Lower lobe of right lung (tissue), 2 donors: ENCODE measurements around the gene GALNS. TPM values are rescaled to one million over a fixed set of nuclear protein-coding genes. Genes with fewer than 3 reads are reported as not detected.

Experiments used
- ATAC-seq, 2 donors: fragments of 200-7000 bp; cut with Tn5 transposase; one replicate each; pipeline ENCODE4 v1.9.1; 2020 to 2022; ENCODE audit warnings: mild to moderate bottlenecking in 2 of 2, moderate library complexity in 2 of 2
- DNase-seq: peaks from one replicate; pipeline ENCODE4 v3.0.0-alpha.2; 2020
- H3K27ac ChIP-seq: fragments of 200-600 bp; one replicate; pipeline ENCODE4 v1.8.0; 2022
- H3K27me3 ChIP-seq: fragments of 200-600 bp; one replicate; pipeline ENCODE4 v1.8.0; 2022; ENCODE audit warnings: low read depth
- H3K36me3 ChIP-seq: fragments of 200-600 bp; one replicate; pipeline ENCODE4 v1.8.0; 2022; ENCODE audit warnings: mild to moderate bottlenecking
- H3K4me1 ChIP-seq: fragments of 200-600 bp; one replicate; pipeline ENCODE4 v1.8.0; 2022
- H3K4me3 ChIP-seq: fragments of 200-600 bp; one replicate; pipeline ENCODE4 v1.8.0; 2022; ENCODE audit warnings: mild to moderate bottlenecking
- H3K9me3 ChIP-seq: fragments of 200-600 bp; one replicate; pipeline ENCODE4 v1.8.0; 2022
- CTCF ChIP-seq: fragments of 200-600 bp; IDR thresholded peaks from one replicate; pipeline ENCODE4 v1.8.0; 2022; ENCODE audit warnings: antibody characterized with exemption, mild to moderate bottlenecking
- intact Hi-C: fragments of 100-400 bp; cut with DNase I; formaldehyde crosslinking; loops from one replicate; pipeline ENCODE4 v1.11.0; 2022
- total RNA-seq: library from RNA; stranded (reverse); fragmentation: NEBNext Ultra II Directional; extraction: Animal tissue kit (Norgen Biotek cat#: 25700); gene quantifications from one replicate; pipeline ENCODE4 v1.2.1, GENCODE V29; 2021
- donor health status: DM: no; HTN: yes; CAD: no; lungs with severe emphysema.

The GALNS gene
- total RNA-seq, 1 donor from 2014 or later = 48.5 TPM

GRCh38 chr16:88784074-88784855 lies 72.5 kb downstream of the GALNS start:
- TF ChIP-seq CTCF = peak; percentile 65
- ATAC-seq (peak; percentile 73 to 77), DNase-seq (peak; percentile 82)
- no peaks in the 10 kb centered on the region for H3K9me3 ChIP-seq
- H3K27me3 ChIP-seq = no peaks in the 10 kb centered on the region
- H3K4me3 ChIP-seq = peak overlapping the region; percentile 71
- no peaks in the 10 kb centered on the region for H3K36me3 ChIP-seq
- intact Hi-C loops = no loop called here
- peak overlapping the region; percentile 94 for H3K27ac ChIP-seq
- peaks cover 54% of the 10 kb centered on the region for H3K4me1 ChIP-seq

- intact Hi-C loops = no loop called here
- DNase-seq (peak; percentile 57), ATAC-seq (peak; percentile 31 to 40)
- Histone ChIP-seq H3K4me3 (peak overlapping the region; percentile 71), H3K27ac (peak overlapping the region; percentile 94), H3K4me1 (peaks cover 62% of the 10 kb centered on the region), H3K9me3 (no peaks in the 10 kb centered on the region), H3K27me3 (no peaks in the 10 kb centered on the region), H3K36me3 (no peaks in the 10 kb centered on the region)
- TF ChIP-seq CTCF = no peak
These were observed 73.2 kb downstream of the GALNS start for GRCh38 chr16:88783391-88784073.

- no peaks in the 10 kb centered on the region for H3K36me3 ChIP-seq
- DNase-seq (peak; percentile 45), ATAC-seq (no peak)
- no peaks in the 10 kb centered on the region for H3K27me3 ChIP-seq
- intact Hi-C loops = no loop called here
- no peak for TF ChIP-seq CTCF
- H3K4me3 ChIP-seq = peak overlapping the region; percentile 71
- H3K9me3 ChIP-seq = no peaks in the 10 kb centered on the region
- H3K27ac ChIP-seq = peak overlapping the region; percentile 94
- H3K4me1 ChIP-seq = peaks cover 67% of the 10 kb centered on the region
These were observed 74.0 kb downstream of the GALNS start for GRCh38 chr16:88782454-88783390.

GRCh38 chr16:88781140-88782077 lies 75.3 kb downstream of the GALNS start:
- H3K9me3 ChIP-seq = no peaks in the 10 kb centered on the region
- peaks cover 7% of the 10 kb centered on the region for H3K36me3 ChIP-seq
- intact Hi-C loops = no loop called here
- peak overlapping the region; percentile 94 for H3K27ac ChIP-seq
- DNase-seq (peak; percentile 85), ATAC-seq (peak in 1 of 2 donors; percentile 49)
- no peaks in the 10 kb centered on the region for H3K27me3 ChIP-seq
- H3K4me3 ChIP-seq = peak overlapping the region; percentile 71
- no peak for TF ChIP-seq CTCF
- H3K4me1 ChIP-seq = peaks cover 70% of the 10 kb centered on the region
